Measurements from ENCODE around the gene FLT3LG. TPM values are rescaled to one million over a fixed set of nuclear protein-coding genes. Genes with fewer than 3 reads are reported as not detected.

FLT3LG gene
- total and polyA plus RNA-seq, 4 donors, result 1.2 to 5.2 (median 4.5) TPM

- no peak for DNase-seq (ENCODE audit: low read depth in 4 of 6, low spot score in 6 of 6)
- Histone ChIP-seq H3K27ac (ENCODE audit: low read depth, low read length) (no peak overlapping the region), H3K27me3 (ENCODE audit: control insufficient read depth, insufficient read depth, low read length) (no peaks in the 10 kb centered on the region), H3K4me1 (ENCODE audit: control insufficient read depth, insufficient read depth, low read length) (peaks cover 29% of the 10 kb centered on the region), H3K4me3 (ENCODE audit: low read depth, low read length) (no peak overlapping the region), H3K36me3 (ENCODE audit: control insufficient read depth, insufficient read depth, low read length) (peaks cover 9% of the 10 kb centered on the region), H3K9me3 (ENCODE audit: control insufficient read depth, insufficient read depth, low read length) (no peaks in the 10 kb centered on the region)
- WGBS (ENCODE audit: insufficient coverage), result 95% methylated on average over 7 of the region's 7 CpGs
Observed at GRCh38 chr19:49530708-49531107, 56.7 kb downstream of the FLT3LG start.

- WGBS (ENCODE audit: insufficient coverage), result 1% methylated on average over 87 of the region's 87 CpGs
- no peaks in the 10 kb centered on the region for H3K9me3 ChIP-seq (ENCODE audit: control insufficient read depth, insufficient read depth, low read length)
- peaks cover 17% of the 10 kb centered on the region for H3K4me1 ChIP-seq (ENCODE audit: control insufficient read depth, insufficient read depth, low read length)
- H3K4me3 ChIP-seq (ENCODE audit: low read depth, low read length), result peak overlapping the region; percentile 74
- H3K27me3 ChIP-seq (ENCODE audit: control insufficient read depth, insufficient read depth, low read length), result no peaks in the 10 kb centered on the region
- peak in 4 of 6 donors; percentile 65 to 89 (median 78) for DNase-seq (ENCODE audit: low read depth in 4 of 6, low spot score in 6 of 6)
- no peak overlapping the region for H3K27ac ChIP-seq (ENCODE audit: low read depth, low read length)
- peaks cover 12% of the 10 kb centered on the region for H3K36me3 ChIP-seq (ENCODE audit: control insufficient read depth, insufficient read depth, low read length)
Observed at GRCh38 chr19:49533551-49534488, 59.8 kb downstream of the FLT3LG start.

DNA sequence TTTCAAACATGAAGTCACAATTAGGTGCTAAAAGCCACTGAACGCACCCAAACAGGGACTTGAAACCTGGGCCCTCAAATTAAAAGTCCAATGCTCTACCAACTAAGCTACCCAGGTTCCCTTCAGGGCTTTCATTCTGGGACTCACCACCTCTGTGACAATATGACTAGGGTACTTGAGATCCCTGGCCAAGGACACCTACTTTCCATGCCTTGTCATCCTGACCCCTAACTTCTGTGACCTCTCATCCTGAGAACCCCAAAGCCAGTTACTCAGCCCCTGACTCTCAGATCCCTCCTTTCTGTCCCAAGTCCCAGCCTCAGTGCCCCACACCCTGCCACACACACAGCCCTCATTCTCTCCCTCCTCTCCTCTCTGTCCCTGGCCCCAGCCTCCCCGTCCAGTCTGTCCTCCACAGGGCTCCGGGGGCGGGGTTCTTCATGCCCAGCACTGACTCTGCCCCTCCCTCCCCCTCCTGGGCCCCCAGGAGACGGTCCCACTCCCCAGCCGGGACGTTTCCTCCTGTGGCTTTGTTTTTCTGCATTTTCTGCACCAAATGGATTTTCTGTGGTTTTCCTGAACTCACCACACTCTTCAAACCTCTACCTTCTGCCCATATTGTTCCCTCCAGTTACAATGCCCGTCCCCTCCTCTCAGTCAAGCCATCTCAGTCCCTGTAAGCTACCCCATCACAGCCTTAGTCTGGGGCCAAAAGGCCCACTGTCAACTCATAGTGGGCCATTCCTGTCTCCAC, 60.8 kb downstream of the FLT3LG start:
- peaks cover 16% of the 10 kb centered on the region for H3K36me3 ChIP-seq (ENCODE audit: control insufficient read depth, insufficient read depth, low read length)
- 52% methylated on average over 8 of the region's 8 CpGs for WGBS (ENCODE audit: insufficient coverage)
- no peak for DNase-seq (ENCODE audit: low read depth in 4 of 6, low spot score in 6 of 6)

More for the DNA sequence above, 60.8 kb downstream of the FLT3LG start:
- no peaks in the 10 kb centered on the region for H3K9me3 ChIP-seq (ENCODE audit: control insufficient read depth, insufficient read depth, low read length)
- H3K4me3 ChIP-seq (ENCODE audit: low read depth, low read length), result peak overlapping the region; percentile 74
- no peak overlapping the region for H3K27ac ChIP-seq (ENCODE audit: low read depth, low read length)
- peaks cover 17% of the 10 kb centered on the region for H3K4me1 ChIP-seq (ENCODE audit: control insufficient read depth, insufficient read depth, low read length)
- no peaks in the 10 kb centered on the region for H3K27me3 ChIP-seq (ENCODE audit: control insufficient read depth, insufficient read depth, low read length)

Small RNAs within 50 kb of the gene (small RNA-seq; reads per million reads assigned to genes)
- gene COX6CP7 (ENCODE audit: low replicate concordance) (not detected), gene MIR150 (ENCODE audit: low replicate concordance) (23.3 reads per million, percentile 97 among the genes with 10 or more reads in this experiment), gene SNORD32A (ENCODE audit: low replicate concordance) (not detected), gene SNORD33 (ENCODE audit: low replicate concordance) (not detected), gene SNORD34 (ENCODE audit: low replicate concordance) (not detected), gene SNORD35A (ENCODE audit: low replicate concordance) (not detected), gene SNORD35B (ENCODE audit: low replicate concordance) (not detected)

Other genes with a start within 250 kb of the FLT3LG start
- 1 to 10 TPM in 1 of 2 donors, under 1 TPM in 1; 0.59 to 1.2 TPM for gene SLC6A16, start 149.0 kb upstream of the FLT3LG start, total RNA-seq
- gene SLC6A16, start 149.0 kb upstream of the FLT3LG start, polyA plus RNA-seq (ENCODE audit: insufficient read length in 2 of 2), result 1 to 10 TPM; 2.8 to 3.8 TPM
- 10 to 100 TPM in 1 of 2 donors, 1 to 10 TPM in 1; 2.9 to 10.5 TPM for gene CD37, start 138.8 kb upstream of the FLT3LG start, total RNA-seq
- 10 to 100 TPM; 16.6 to 18.0 TPM for gene CD37, start 138.8 kb upstream of the FLT3LG start, polyA plus RNA-seq (ENCODE audit: insufficient read length in 2 of 2)
- 10 to 100 TPM; 10.6 to 35.6 TPM for gene TEAD2, start 111.8 kb upstream of the FLT3LG start, total RNA-seq
- 10 to 100 TPM; 33.2 to 33.3 TPM for gene TEAD2, start 111.8 kb upstream of the FLT3LG start, polyA plus RNA-seq (ENCODE audit: insufficient read length in 2 of 2)
- 1 to 10 TPM in 1 of 2 donors, under 1 TPM in 1; 0.69 to 3.4 TPM for gene DKKL1, start 110.3 kb upstream of the FLT3LG start, total RNA-seq
- gene DKKL1, start 110.3 kb upstream of the FLT3LG start, polyA plus RNA-seq (ENCODE audit: insufficient read length in 2 of 2), result 1 to 10 TPM; 2.7 to 3.2 TPM
- 1 to 10 TPM in 1 of 2 donors, under 1 TPM in 1; 0.30 to 1.3 TPM for gene KASH5, start 86.0 kb upstream of the FLT3LG start, total RNA-seq
- gene KASH5, start 86.0 kb upstream of the FLT3LG start, polyA plus RNA-seq (ENCODE audit: insufficient read length in 2 of 2), result under 1 TPM; 0.21 to 0.40 TPM
- not detected for gene PTH2, start 50.8 kb upstream of the FLT3LG start, total RNA-seq
- not detected for gene PTH2, start 50.8 kb upstream of the FLT3LG start, polyA plus RNA-seq (ENCODE audit: insufficient read length in 2 of 2)
- gene GFY, start 48.8 kb upstream of the FLT3LG start, total RNA-seq, result not detected
- gene GFY, start 48.8 kb upstream of the FLT3LG start, polyA plus RNA-seq (ENCODE audit: insufficient read length in 2 of 2), result under 1 TPM; 0.54 TPM
- 1 to 10 TPM in 1 of 2 donors, under 1 TPM in 1; 0.55 to 4.2 TPM for gene SLC17A7, start 32.7 kb upstream of the FLT3LG start, total RNA-seq
- gene SLC17A7, start 32.7 kb upstream of the FLT3LG start, polyA plus RNA-seq (ENCODE audit: insufficient read length in 2 of 2), result 1 to 10 TPM in 1 of 2 donors, under 1 TPM in 1; 0.51 to 1.1 TPM
- gene PIH1D1, start 22.4 kb upstream of the FLT3LG start, total RNA-seq, result 10 to 100 TPM; 56.6 to 96.3 TPM
- gene PIH1D1, start 22.4 kb upstream of the FLT3LG start, polyA plus RNA-seq (ENCODE audit: insufficient read length in 2 of 2), result 10 to 100 TPM; 71.5 to 81.6 TPM
- 10 to 100 TPM; 15.7 to 22.3 TPM for gene ALDH16A1, start 21.0 kb upstream of the FLT3LG start, total RNA-seq
- gene ALDH16A1, start 21.0 kb upstream of the FLT3LG start, polyA plus RNA-seq (ENCODE audit: insufficient read length in 2 of 2), result 10 to 100 TPM; 16.1 to 18.2 TPM
- 1,000 to 10,000 TPM; 1,320 to 2,994 TPM for gene RPL13A, start 13.4 kb downstream of the FLT3LG start, total RNA-seq
- 1,000 to 10,000 TPM; 1,955 to 2,049 TPM for gene RPL13A, start 13.4 kb downstream of the FLT3LG start, polyA plus RNA-seq (ENCODE audit: insufficient read length in 2 of 2)
- gene RPS11, start 22.2 kb downstream of the FLT3LG start, total RNA-seq, result 1,000 to 10,000 TPM; 1,713 to 3,396 TPM
- gene RPS11, start 22.2 kb downstream of the FLT3LG start, polyA plus RNA-seq (ENCODE audit: insufficient read length in 2 of 2), result 1,000 to 10,000 TPM; 1,893 to 1,945 TPM
- gene FCGRT, start 38.4 kb downstream of the FLT3LG start, total RNA-seq, result 100 to 1,000 TPM in 1 of 2 donors, 10 to 100 TPM in 1; 67.9 to 339 TPM
- 100 to 1,000 TPM in 1 of 2 donors, 10 to 100 TPM in 1; 80.2 to 131 TPM for gene FCGRT, start 38.4 kb downstream of the FLT3LG start, polyA plus RNA-seq (ENCODE audit: insufficient read length in 2 of 2)
- 10 to 100 TPM; 24.9 to 85.2 TPM for gene RCN3, start 53.8 kb downstream of the FLT3LG start, total RNA-seq
- gene RCN3, start 53.8 kb downstream of the FLT3LG start, polyA plus RNA-seq (ENCODE audit: insufficient read length in 2 of 2), result 10 to 100 TPM; 14.5 to 36.5 TPM
- gene NOSIP, start 106.3 kb downstream of the FLT3LG start, total RNA-seq, result 10 to 100 TPM; 32.2 to 86.1 TPM
- gene NOSIP, start 106.3 kb downstream of the FLT3LG start, polyA plus RNA-seq (ENCODE audit: insufficient read length in 2 of 2), result 10 to 100 TPM; 63.9 to 67.4 TPM
- under 1 TPM; 0.79 to 0.83 TPM for gene PRRG2, start 107.1 kb downstream of the FLT3LG start, total RNA-seq
- gene PRRG2, start 107.1 kb downstream of the FLT3LG start, polyA plus RNA-seq (ENCODE audit: insufficient read length in 2 of 2), result 1 to 10 TPM in 1 of 2 donors, under 1 TPM in 1; 0.78 to 1.5 TPM
- gene PRR12, start 117.0 kb downstream of the FLT3LG start, total RNA-seq, result 1 to 10 TPM; 6.6 to 8.2 TPM
- 10 to 100 TPM; 37.7 to 42.3 TPM for gene PRR12, start 117.0 kb downstream of the FLT3LG start, polyA plus RNA-seq (ENCODE audit: insufficient read length in 2 of 2)
- 10 to 100 TPM in 1 of 2 donors, 1 to 10 TPM in 1; 4.7 to 16.7 TPM for gene RRAS, start 165.9 kb downstream of the FLT3LG start, total RNA-seq
- 10 to 100 TPM; 13.4 to 16.7 TPM for gene RRAS, start 165.9 kb downstream of the FLT3LG start, polyA plus RNA-seq (ENCODE audit: insufficient read length in 2 of 2)
- 10 to 100 TPM; 11.8 to 12.2 TPM for gene SCAF1, start 168.0 kb downstream of the FLT3LG start, total RNA-seq
- 10 to 100 TPM; 66.3 to 70.8 TPM for gene SCAF1, start 168.0 kb downstream of the FLT3LG start, polyA plus RNA-seq (ENCODE audit: insufficient read length in 2 of 2)
- 10 to 100 TPM; 21.8 to 63.9 TPM for gene IRF3, start 191.6 kb downstream of the FLT3LG start, total RNA-seq
- gene IRF3, start 191.6 kb downstream of the FLT3LG start, polyA plus RNA-seq (ENCODE audit: insufficient read length in 2 of 2), result 10 to 100 TPM; 39.2 to 51.4 TPM
- 1 to 10 TPM in 1 of 2 donors, under 1 TPM in 1; 0.89 to 7.6 TPM for gene BCL2L12, start 191.7 kb downstream of the FLT3LG start, total RNA-seq
- 10 to 100 TPM in 1 of 2 donors, 1 to 10 TPM in 1; 8.2 to 15.0 TPM for gene BCL2L12, start 191.7 kb downstream of the FLT3LG start, polyA plus RNA-seq (ENCODE audit: insufficient read length in 2 of 2)
- 100 to 1,000 TPM; 150 to 186 TPM for gene PRMT1, start 203.1 kb downstream of the FLT3LG start, total RNA-seq
- 100 to 1,000 TPM; 221 to 249 TPM for gene PRMT1, start 203.1 kb downstream of the FLT3LG start, polyA plus RNA-seq (ENCODE audit: insufficient read length in 2 of 2)
- gene ADM5, start 215.4 kb downstream of the FLT3LG start, total RNA-seq, result under 1 TPM; 0.69 to 0.88 TPM
- gene ADM5, start 215.4 kb downstream of the FLT3LG start, polyA plus RNA-seq (ENCODE audit: insufficient read length in 2 of 2), result 1 to 10 TPM; 3.1 to 3.3 TPM
- gene CPT1C, start 216.9 kb downstream of the FLT3LG start, total RNA-seq, result 10 to 100 TPM; 23.2 to 32.4 TPM
- gene CPT1C, start 216.9 kb downstream of the FLT3LG start, polyA plus RNA-seq (ENCODE audit: insufficient read length in 2 of 2), result 100 to 1,000 TPM; 110 to 128 TPM